SK-N-DZ (cell line): ENCODE results near the gene SF3B5.
"Not testable (repeated sequence)": the region's sequence is repeated elsewhere in the genome, so short reads cannot be mapped to it uniquely, and the experiment has no call there.

Experiments
- DNase-seq: peaks from one replicate; pipeline ENCODE4 v3.0.0-alpha.2; 2015; ENCODE audit warnings: low spot score

SF3B5 gene

GRCh38 chr6:144104898-144105487 lies 9.6 kb upstream of the SF3B5 start:
- peak; percentile 47 for DNase-seq

DNA sequence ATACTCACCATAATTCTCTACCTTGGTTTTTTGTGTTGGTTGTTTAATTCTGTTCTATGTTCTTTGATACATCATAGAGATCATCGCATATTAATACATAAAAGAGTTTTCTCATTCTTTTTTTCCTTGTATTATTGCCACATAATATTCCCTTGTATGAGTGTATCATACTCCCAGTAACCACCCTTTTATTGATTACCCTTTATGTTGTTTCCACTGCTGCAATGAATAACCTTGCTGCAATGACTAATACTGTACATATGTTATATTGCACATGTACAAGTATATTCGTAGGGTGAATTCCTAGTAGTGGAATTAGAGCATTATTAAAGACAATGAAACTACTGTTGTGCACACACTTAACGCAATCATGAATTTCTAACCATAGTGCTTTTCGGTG lies 9.1 kb upstream of the SF3B5 start:
- no peak for DNase-seq

DNA sequence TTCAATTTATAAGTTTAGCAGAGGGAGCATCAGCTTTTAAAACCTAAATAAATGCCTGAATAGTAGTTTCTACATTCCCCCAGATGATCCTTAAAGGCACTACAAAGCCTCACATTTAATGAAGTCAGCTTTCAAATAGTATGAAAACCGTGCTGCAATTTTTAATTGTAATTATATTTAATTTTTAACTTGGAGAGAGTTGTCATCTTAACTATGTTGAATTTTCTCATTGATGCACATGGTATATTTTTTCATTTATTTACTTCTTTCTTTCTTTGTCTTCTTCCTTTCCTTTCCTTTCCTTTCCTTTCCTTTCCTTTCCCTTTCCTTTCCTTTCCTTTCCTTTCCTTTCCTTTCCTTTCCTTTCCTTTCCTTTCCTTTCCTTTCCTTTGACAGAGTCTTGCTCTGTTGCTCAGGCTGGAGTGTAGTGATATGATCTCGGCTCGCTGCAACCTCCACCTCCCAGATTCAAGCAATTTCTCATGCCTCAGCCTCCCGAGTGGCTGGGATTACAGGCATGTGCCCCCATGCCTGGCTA lies 7.7 kb upstream of the SF3B5 start:
- DNase-seq, result no peak

- no peak for DNase-seq
Observed at GRCh38 chr6:144098993-144099392, 3.6 kb upstream of the SF3B5 start.

- no peak for DNase-seq
Observed at GRCh38 chr6:144094731-144095133, 641 bp downstream of the SF3B5 start.

DNA sequence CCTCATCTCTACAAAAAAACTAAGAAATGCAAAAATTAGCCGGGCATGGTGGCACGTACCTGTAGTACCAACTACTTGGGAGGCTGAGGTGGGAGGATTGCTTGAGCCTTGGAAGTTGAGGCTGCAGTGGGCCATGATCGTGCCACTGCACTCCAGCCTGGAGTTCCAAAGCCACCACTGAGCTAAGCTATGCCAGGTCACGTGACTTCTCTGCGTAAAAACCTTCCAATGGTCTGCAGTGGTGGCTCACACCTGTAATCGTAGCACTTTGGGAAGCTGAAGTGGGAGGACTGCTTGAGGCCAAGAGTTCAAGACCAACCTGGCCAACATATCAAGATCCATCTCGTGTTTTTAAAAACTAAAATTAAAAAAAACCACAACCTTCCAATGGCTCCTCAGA lies 1.7 kb downstream of the SF3B5 start:
- no peak for DNase-seq

- no peak for DNase-seq
Observed at GRCh38 chr6:144093236-144093635, 2.1 kb downstream of the SF3B5 start.

DNA sequence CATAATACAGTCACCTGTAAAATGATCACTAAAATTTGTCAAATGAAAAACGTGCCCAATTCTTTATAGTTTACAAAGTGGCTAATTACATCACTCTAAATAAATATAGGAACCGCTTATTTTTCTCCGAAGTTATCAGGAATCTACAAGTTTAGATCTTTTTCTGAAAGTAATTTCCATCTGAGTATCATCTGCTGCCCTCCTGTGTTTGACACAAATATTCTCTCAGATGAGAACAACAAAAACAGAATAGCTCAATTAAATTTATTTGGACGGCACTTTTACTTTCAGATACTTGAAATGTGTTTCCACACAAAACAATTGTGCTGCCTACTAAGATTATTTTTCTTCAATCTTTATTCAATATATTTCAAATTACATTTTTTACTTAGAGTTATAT lies 5.0 kb downstream of the SF3B5 start:
- no peak for DNase-seq

DNA sequence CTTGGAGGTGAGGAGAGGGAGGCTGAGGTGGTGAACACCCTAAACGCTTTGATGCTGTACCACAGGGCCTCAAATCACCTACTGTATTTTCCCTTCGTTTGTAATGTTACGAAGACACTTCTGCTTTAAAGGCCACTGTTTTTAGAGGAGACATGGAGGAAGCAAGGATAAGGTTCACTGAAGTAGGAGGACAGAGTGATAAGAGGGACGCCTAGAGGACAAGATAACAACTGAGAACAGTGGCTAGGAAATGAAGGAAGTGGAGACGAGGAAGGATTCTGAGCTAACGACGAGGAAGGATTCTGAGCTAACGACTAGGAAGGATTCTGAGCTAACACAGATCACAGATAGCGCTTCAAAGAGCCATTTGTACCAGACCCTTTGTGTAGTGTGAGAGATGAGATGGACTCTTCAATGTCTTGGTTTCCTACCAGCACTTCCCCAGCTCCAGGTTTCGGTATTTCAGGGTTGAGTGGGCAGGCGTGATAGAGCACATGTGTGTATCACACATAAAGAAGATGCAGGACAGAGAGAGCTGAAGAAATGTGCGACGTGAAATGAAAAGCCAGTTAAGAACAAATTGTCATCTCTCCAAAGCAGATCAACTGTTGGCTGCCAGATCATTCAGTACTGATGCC lies 7.5 kb downstream of the SF3B5 start:
- no peak for DNase-seq

DNA sequence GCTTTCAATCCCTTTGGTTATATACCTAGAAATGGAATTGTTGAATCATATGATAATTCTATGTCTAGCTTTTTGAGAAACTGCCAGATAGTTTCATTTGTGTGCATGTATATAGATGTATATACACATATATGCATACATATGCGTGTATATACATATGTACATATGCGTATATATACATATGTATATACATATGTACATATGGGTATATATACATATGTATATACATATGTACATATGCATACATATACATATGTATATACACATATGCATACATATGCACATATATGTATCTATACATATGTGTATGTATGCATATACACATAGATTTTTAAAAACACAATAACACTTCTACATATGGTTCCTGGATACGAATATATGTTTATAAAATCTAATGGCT lies 8.4 kb downstream of the SF3B5 start:
- DNase-seq, result no peak

GRCh38 chr6:144083172-144083571 lies 12.2 kb downstream of the SF3B5 start:
- DNase-seq, result no peak

DNA sequence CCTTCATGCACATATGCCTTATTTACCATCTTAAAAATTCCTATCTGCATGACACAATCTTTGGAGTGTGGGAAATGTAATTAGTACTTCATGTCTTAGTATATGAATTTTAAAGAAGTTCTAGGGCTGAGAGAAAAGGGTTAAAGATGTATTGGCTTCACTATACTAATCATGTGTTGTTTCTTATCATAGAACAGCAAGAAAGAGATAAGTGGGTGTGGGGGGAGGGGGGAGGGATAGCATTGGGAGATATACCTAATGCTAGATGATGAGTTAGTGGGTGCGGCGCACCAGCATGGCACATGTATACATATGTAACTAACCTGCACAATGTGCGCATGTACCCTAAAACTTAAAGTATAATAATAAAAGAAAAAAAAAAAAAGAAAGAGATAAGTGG lies 13.0 kb downstream of the SF3B5 start:
- not testable (repeated sequence) for DNase-seq

DNA sequence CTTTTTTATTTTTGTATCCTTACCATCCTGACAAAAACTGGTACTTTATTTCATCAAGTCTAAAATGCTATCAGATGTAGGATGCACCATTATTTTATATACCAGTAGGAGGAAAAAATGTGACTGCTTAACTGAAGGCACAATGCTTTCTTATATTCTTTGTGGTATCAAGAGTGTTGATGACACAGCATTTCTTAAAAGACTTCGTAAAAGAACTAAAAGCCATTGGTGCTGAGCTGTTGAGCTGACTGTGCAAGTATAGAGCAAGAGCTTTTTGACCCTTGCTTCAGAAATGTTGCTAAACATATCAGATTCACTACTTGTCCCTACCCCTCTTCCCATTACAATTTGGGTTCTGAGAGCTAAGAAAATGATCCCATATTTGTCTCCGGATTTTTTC lies 17.5 kb downstream of the SF3B5 start:
- no peak for DNase-seq

DNA sequence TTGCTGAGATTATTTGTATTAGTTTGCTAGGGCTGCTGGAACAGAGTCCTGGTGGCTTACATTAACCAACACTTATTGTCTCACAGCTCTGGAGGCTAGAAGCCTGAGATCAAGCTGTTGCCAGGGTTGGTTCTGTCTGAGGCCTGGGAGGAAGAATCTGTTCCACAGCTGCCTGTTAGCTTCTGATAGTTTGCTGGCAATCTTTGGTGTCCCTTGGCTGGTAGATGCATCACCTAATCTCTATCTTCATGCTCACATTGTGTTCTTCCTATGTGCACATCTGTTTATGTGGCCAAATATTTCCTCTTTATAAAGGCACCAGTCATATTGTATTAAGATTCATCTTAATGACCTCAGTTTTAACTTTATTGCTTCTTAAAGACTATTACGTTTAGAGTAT lies 19.5 kb downstream of the SF3B5 start:
- no peak for DNase-seq

GRCh38 chr6:144075187-144075586 lies 20.2 kb downstream of the SF3B5 start:
- no peak for DNase-seq

DNA sequence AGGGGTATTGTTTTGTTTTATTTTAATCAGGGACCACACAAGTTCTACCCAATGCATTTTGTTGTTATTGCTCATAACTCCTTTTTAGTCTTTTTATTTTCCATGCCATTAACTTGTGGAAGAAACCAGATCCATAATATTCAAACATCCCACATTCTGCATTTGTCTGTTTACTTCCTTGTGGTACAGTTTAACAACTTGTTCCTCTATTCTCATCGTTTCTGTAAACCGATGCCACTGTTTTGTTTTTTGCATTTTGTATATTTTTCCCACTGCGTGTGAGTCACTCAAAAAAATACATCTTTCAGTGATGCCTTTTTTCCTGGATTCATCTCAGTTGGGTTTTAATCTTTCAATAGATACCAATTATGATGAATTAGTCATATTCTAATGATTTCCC lies 22.3 kb downstream of the SF3B5 start:
- DNase-seq, result no peak

- no peak for DNase-seq
Observed at GRCh38 chr6:144069506-144069905, 25.9 kb downstream of the SF3B5 start.

DNA sequence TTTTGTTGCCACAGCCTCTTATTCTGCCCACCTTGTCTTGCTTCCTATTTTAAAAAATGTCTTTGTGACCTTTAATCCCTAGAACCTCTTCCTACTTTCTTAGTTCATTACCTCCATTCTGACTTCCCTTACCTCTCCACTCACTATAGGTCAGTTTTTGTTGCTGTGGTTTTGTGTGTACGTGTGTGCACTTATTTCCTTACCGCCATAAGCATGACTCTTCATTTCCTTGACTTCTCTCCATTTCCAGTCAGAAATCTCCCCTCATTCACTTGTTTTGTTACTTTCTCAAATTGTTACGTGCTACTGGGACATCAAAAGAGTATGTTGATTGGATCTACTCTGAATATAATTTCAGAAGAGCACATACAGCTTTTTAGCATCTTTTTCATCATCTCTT lies 26.6 kb downstream of the SF3B5 start:
- no peak for DNase-seq

GRCh38 chr6:144066741-144067484 lies 28.5 kb downstream of the SF3B5 start:
- no peak for DNase-seq

DNA sequence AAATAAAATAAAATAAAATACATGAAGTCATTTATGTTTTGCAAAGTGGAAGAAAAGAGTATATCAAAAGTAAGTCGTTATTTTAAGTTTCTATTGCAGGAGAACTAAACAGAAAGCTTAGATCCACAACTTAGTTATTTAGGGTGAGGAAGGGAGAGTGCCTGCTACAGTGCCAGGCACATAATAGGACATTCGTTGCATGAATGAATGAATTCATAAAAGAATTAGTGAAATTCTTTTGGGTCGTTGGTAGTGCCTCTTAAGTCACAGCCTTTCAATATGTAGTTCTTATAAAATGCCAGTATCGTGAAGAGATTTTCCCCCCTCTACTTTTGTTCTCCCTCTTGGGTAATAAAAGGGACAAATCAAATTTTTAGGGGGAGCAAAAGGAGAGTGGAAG lies 29.1 kb downstream of the SF3B5 start:
- no peak for DNase-seq

DNA sequence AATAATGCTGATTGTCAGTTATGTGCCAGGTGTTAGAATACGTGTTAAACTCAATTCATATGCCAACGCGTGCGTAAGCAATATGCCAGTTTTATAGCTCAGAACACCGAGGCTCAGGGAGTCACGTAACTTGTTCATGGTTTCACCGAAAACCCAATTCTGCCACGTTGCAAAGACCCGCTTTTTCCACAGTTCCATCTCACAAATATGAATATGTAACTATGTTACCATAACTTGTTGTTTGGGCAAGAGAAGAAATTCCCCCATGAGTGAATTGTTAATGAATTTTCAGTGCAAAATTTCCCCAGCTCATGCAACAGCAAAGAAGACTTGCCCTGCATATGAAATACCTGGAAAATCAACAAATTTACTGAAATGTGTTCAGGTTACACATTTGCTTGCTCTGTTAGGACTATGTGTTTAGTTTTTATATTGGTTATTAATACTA lies 30.1 kb downstream of the SF3B5 start:
- DNase-seq, result no peak

GRCh38 chr6:144064402-144065212 lies 30.8 kb downstream of the SF3B5 start:
- DNase-seq, result no peak
